RWPE2 (cell line): Measurements from ENCODE around the gene SLC44A3.

Experiments
- ATAC-seq: fragments of 200-7000 bp; cut with Tn5 transposase; 3 replicates; pipeline ENCODE4 v1.9.1; 2021; ENCODE audit warnings: low read depth
- DNase-seq: peaks from one replicate; pipeline ENCODE4 v3.0.0-alpha.2; 2020; ENCODE audit warnings: low spot score
- H3K27ac ChIP-seq: fragments of 450-650 bp; 2 replicates; pipeline ENCODE4 v1.5.1; 2017; ENCODE audit warnings: mild to moderate bottlenecking; ENCODE audit not compliant: poor library complexity, severe bottlenecking
- H3K27me3 ChIP-seq: fragments of 250-450 bp; sonication (Bioruptor Pico); 2 replicates; pipeline ENCODE4 v1.5.1; 2021; ENCODE audit warnings: mild to moderate bottlenecking, moderate library complexity; ENCODE audit not compliant: insufficient read depth, poor library complexity, severe bottlenecking
- H3K36me3 ChIP-seq: fragments of 250-450 bp; sonication (Bioruptor Pico); 2 replicates; pipeline ENCODE4 v1.5.1; 2020; ENCODE audit warnings: low read depth, mild to moderate bottlenecking, moderate library complexity
- H3K4me1 ChIP-seq: fragments of 250-450 bp; sonication (Bioruptor Pico); 2 replicates; pipeline ENCODE4 v1.5.1; 2021; ENCODE audit warnings: mild to moderate bottlenecking, moderate library complexity; ENCODE audit not compliant: insufficient read depth, poor library complexity, severe bottlenecking
- H3K4me3 ChIP-seq: fragments of 250-450 bp; sonication (Bioruptor Pico); 2 replicates; pipeline ENCODE4 v1.5.1; 2021; ENCODE audit warnings: mild to moderate bottlenecking, moderate library complexity; ENCODE audit not compliant: severe bottlenecking
- H3K9me3 ChIP-seq: fragments of 250-450 bp; sonication (Bioruptor Pico); 2 replicates; pipeline ENCODE4 v1.5.1; 2021; ENCODE audit warnings: mild to moderate bottlenecking, moderate library complexity; ENCODE audit not compliant: severe bottlenecking
- CTCF ChIP-seq: fragments of 450-650 bp; IDR thresholded peaks from one replicate; pipeline ENCODE4 v1.5.1; 2017; ENCODE audit warnings: mild to moderate bottlenecking, moderate library complexity; ENCODE audit not compliant: poor library complexity, severe bottlenecking

SLC44A3 gene

GRCh38 chr1:94859174-94859573 lies 39.0 kb downstream of the SLC44A3 start:
- Histone ChIP-seq H3K9me3 (no peaks in the 10 kb centered on the region), H3K4me3 (no peak overlapping the region), H3K4me1 (peaks cover 37% of the 10 kb centered on the region), H3K36me3 (no peaks in the 10 kb centered on the region), H3K27ac (no peak overlapping the region), H3K27me3 (no peaks in the 10 kb centered on the region)
- no peak for ATAC-seq
- TF ChIP-seq CTCF = no peak
- no peak for DNase-seq

- Histone ChIP-seq H3K4me1 (peaks cover 41% of the 10 kb centered on the region), H3K27me3 (no peaks in the 10 kb centered on the region), H3K9me3 (no peaks in the 10 kb centered on the region), H3K4me3 (no peak overlapping the region), H3K36me3 (no peaks in the 10 kb centered on the region), H3K27ac (peak overlapping the region; percentile 93)
- no peak for TF ChIP-seq CTCF
- DNase-seq (no peak), ATAC-seq (peak; percentile 77)
These were observed 42.6 kb downstream of the SLC44A3 start for GRCh38 chr1:94862718-94863117.

- Histone ChIP-seq H3K4me1 (peaks cover 37% of the 10 kb centered on the region), H3K27ac (peak overlapping the region; percentile 93), H3K4me3 (no peak overlapping the region), H3K9me3 (no peaks in the 10 kb centered on the region), H3K27me3 (no peaks in the 10 kb centered on the region), H3K36me3 (no peaks in the 10 kb centered on the region)
- no peak for TF ChIP-seq CTCF
- DNase-seq (no peak), ATAC-seq (peak; percentile 28)
These were observed 43.2 kb downstream of the SLC44A3 start for GRCh38 chr1:94863297-94863911.

- DNase-seq (no peak), ATAC-seq (peak; percentile 83)
- Histone ChIP-seq H3K4me3 (no peak overlapping the region), H3K27ac (peak overlapping the region; percentile 93), H3K4me1 (peaks cover 37% of the 10 kb centered on the region), H3K27me3 (no peaks in the 10 kb centered on the region), H3K36me3 (no peaks in the 10 kb centered on the region), H3K9me3 (no peaks in the 10 kb centered on the region)
- TF ChIP-seq CTCF = no peak
These were observed 43.8 kb downstream of the SLC44A3 start for GRCh38 chr1:94863919-94864318.

- no peaks in the 10 kb centered on the region for H3K9me3 ChIP-seq
- H3K36me3 ChIP-seq = no peaks in the 10 kb centered on the region
- H3K4me3 ChIP-seq = no peak overlapping the region
- peak overlapping the region; percentile 93 for H3K27ac ChIP-seq
- no peak for DNase-seq
- no peaks in the 10 kb centered on the region for H3K27me3 ChIP-seq
- no peak for TF ChIP-seq CTCF
- peaks cover 37% of the 10 kb centered on the region for H3K4me1 ChIP-seq
- no peak for ATAC-seq
These were observed 44.7 kb downstream of the SLC44A3 start for GRCh38 chr1:94864821-94865220.
